ENCODE results near the gene CST8.
"Not testable (repeated sequence)": the region's sequence is repeated elsewhere in the genome, so short reads cannot be mapped to it uniquely, and the experiment has no call there.

CST8 gene

GRCh38 chr20:23472306-23472705, 18.6 kb upstream of the CST8 start:
- H3K4me3 ChIP-seq (ENCODE audit: low read length); DNase-seq (ENCODE audit: low read depth, low spot score): not testable (repeated sequence)

GRCh38 chr20:23473293-23473692, 17.6 kb upstream of the CST8 start:
- not testable (repeated sequence) for H3K4me3 ChIP-seq (ENCODE audit: low read length); DNase-seq (ENCODE audit: low read depth, low spot score)

- DNase-seq (ENCODE audit: low read depth, low spot score), result no peak
- H3K4me3 ChIP-seq (ENCODE audit: low read length), result no peak overlapping the region
Measured at GRCh38 chr20:23475395-23475794, 15.5 kb upstream of the CST8 start.

- DNase-seq (ENCODE audit: low read depth, low spot score), result no peak
- H3K4me3 ChIP-seq (ENCODE audit: low read length), result no peak overlapping the region
Measured at GRCh38 chr20:23476015-23476754, 14.7 kb upstream of the CST8 start.

GRCh38 chr20:23477223-23477622, 13.7 kb upstream of the CST8 start:
- no peak overlapping the region for H3K4me3 ChIP-seq (ENCODE audit: low read length)
- DNase-seq (ENCODE audit: low read depth, low spot score), result no peak

- H3K4me3 ChIP-seq (ENCODE audit: low read length), result no peak overlapping the region
- no peak for DNase-seq (ENCODE audit: low read depth, low spot score)
Measured at GRCh38 chr20:23479043-23479442, 11.9 kb upstream of the CST8 start.

- no peak overlapping the region for H3K4me3 ChIP-seq (ENCODE audit: low read length)
- peak; percentile 11 for DNase-seq (ENCODE audit: low read depth, low spot score)
Measured at GRCh38 chr20:23482138-23482537, 8.8 kb upstream of the CST8 start.

GRCh38 chr20:23484081-23484480, 6.8 kb upstream of the CST8 start:
- no peak overlapping the region for H3K4me3 ChIP-seq (ENCODE audit: low read length)
- peak; percentile 15 for DNase-seq (ENCODE audit: low read depth, low spot score)

GRCh38 chr20:23488470-23488869, 2.4 kb upstream of the CST8 start:
- DNase-seq (ENCODE audit: low read depth, low spot score), result no peak
- H3K4me3 ChIP-seq (ENCODE audit: low read length), result no peak overlapping the region

GRCh38 chr20:23488996-23489395, 1.9 kb upstream of the CST8 start:
- DNase-seq (ENCODE audit: low read depth, low spot score), result no peak
- H3K4me3 ChIP-seq (ENCODE audit: low read length), result no peak overlapping the region

- H3K4me3 ChIP-seq (ENCODE audit: low read length), result no peak overlapping the region
- DNase-seq (ENCODE audit: low read depth, low spot score), result no peak
Measured at GRCh38 chr20:23492292-23492691, 1.4 kb downstream of the CST8 start.

GRCh38 chr20:23493172-23493772, 2.4 kb downstream of the CST8 start:
- no peak for DNase-seq (ENCODE audit: low read depth, low spot score)
- H3K4me3 ChIP-seq (ENCODE audit: low read length), result no peak overlapping the region

- no peak for DNase-seq (ENCODE audit: low read depth, low spot score)
- no peak overlapping the region for H3K4me3 ChIP-seq (ENCODE audit: low read length)
Measured at GRCh38 chr20:23497536-23497935, 6.6 kb downstream of the CST8 start.

GRCh38 chr20:23501926-23502325, 11.0 kb downstream of the CST8 start:
- no peak for DNase-seq (ENCODE audit: low read depth, low spot score)
- H3K4me3 ChIP-seq (ENCODE audit: low read length), result no peak overlapping the region

- H3K4me3 ChIP-seq (ENCODE audit: low read length), result no peak overlapping the region
- no peak for DNase-seq (ENCODE audit: low read depth, low spot score)
Measured at GRCh38 chr20:23503649-23504048, 12.7 kb downstream of the CST8 start.

- H3K4me3 ChIP-seq (ENCODE audit: low read length), result no peak overlapping the region
- no peak for DNase-seq (ENCODE audit: low read depth, low spot score)
Measured at GRCh38 chr20:23507346-23507745, 16.4 kb downstream of the CST8 start.

GRCh38 chr20:23508449-23509229, 17.7 kb downstream of the CST8 start:
- H3K4me3 ChIP-seq (ENCODE audit: low read length), result no peak overlapping the region
- no peak for DNase-seq (ENCODE audit: low read depth, low spot score)

- no peak for DNase-seq (ENCODE audit: low read depth, low spot score)
- H3K4me3 ChIP-seq (ENCODE audit: low read length), result no peak overlapping the region
Measured at GRCh38 chr20:23509247-23509913, 18.5 kb downstream of the CST8 start.

- no peak overlapping the region for H3K4me3 ChIP-seq (ENCODE audit: low read length)
- DNase-seq (ENCODE audit: low read depth, low spot score), result no peak
Measured at GRCh38 chr20:23510000-23510590, 19.2 kb downstream of the CST8 start.
